ENCODE data around the gene SPAAR.
"Not testable (repeated sequence)": the region's sequence is repeated elsewhere in the genome, so short reads cannot be mapped to it uniquely, and the experiment has no call there.

SPAAR gene

GRCh38 chr9:35923927-35924763 lies 14.9 kb downstream of the SPAAR start:
- DNase-seq: peak; percentile 93

GRCh38 chr9:35928591-35929452 lies 19.5 kb downstream of the SPAAR start:
- DNase-seq: peak; percentile 24

- DNase-seq: no peak
Measured at GRCh38 chr9:35929453-35929718, 20.1 kb downstream of the SPAAR start.

GRCh38 chr9:35930521-35930920 lies 21.2 kb downstream of the SPAAR start:
- no peak for DNase-seq

- no peak for DNase-seq
Measured at GRCh38 chr9:35930989-35931388, 21.7 kb downstream of the SPAAR start.

GRCh38 chr9:35932735-35933134 lies 23.4 kb downstream of the SPAAR start:
- DNase-seq: no peak

- no peak for DNase-seq
Measured at GRCh38 chr9:35933550-35934067, 24.3 kb downstream of the SPAAR start.

- DNase-seq: not testable (repeated sequence)
Measured at GRCh38 chr9:35934069-35934468, 24.8 kb downstream of the SPAAR start.

- DNase-seq: no peak
Measured at GRCh38 chr9:35935261-35935660, 26.0 kb downstream of the SPAAR start.

- peak; percentile 48 for DNase-seq
Measured at GRCh38 chr9:35935755-35936509, 26.6 kb downstream of the SPAAR start.

- DNase-seq: peak; percentile 9
Measured at GRCh38 chr9:35937227-35937626, 27.9 kb downstream of the SPAAR start.

GRCh38 chr9:35938474-35939356 lies 29.4 kb downstream of the SPAAR start:
- DNase-seq: no peak

GRCh38 chr9:35939679-35940250 lies 30.5 kb downstream of the SPAAR start:
- DNase-seq: no peak

- no peak for DNase-seq
Measured at GRCh38 chr9:35940458-35941407, 31.4 kb downstream of the SPAAR start.

GRCh38 chr9:35942286-35942685 lies 33.0 kb downstream of the SPAAR start:
- DNase-seq: no peak

- no peak for DNase-seq
Measured at GRCh38 chr9:35944173-35944572, 34.9 kb downstream of the SPAAR start.

GRCh38 chr9:35944841-35945240 lies 35.6 kb downstream of the SPAAR start:
- no peak for DNase-seq

- peak; percentile 93 for DNase-seq
Measured at GRCh38 chr9:35945341-35946018, 36.2 kb downstream of the SPAAR start.

- no peak for DNase-seq
Measured at GRCh38 chr9:35948451-35948850, 39.2 kb downstream of the SPAAR start.

- DNase-seq: no peak
Measured at GRCh38 chr9:35948901-35949318, 39.6 kb downstream of the SPAAR start.

Measured in HCEC 1CT (cell line).